Esophagus (tissue), 2 donors: ENCODE results near the gene ZCCHC7. TPM values are rescaled to one million over a fixed set of nuclear protein-coding genes. Genes with fewer than 3 reads are reported as not detected.
"Not testable (repeated sequence)": the region's sequence is repeated elsewhere in the genome, so short reads cannot be mapped to it uniquely, and the experiment has no call there.

ENCODE experiments used
- H3K27ac ChIP-seq, 2 donors: one replicate each; pipeline ENCODE4 v1.5.1; 2013; ENCODE audit warnings: low read depth in 2 of 2, mild to moderate bottlenecking in 2 of 2, inconsistent platforms in 1 of 2, low read length in 1 of 2, moderate library complexity in 1 of 2
- H3K27me3 ChIP-seq, 2 donors: one replicate each; pipeline ENCODE4 v1.6.1; 2013; ENCODE audit warnings: low read length in 2 of 2, control low read depth in 1 of 2, mild to moderate bottlenecking in 1 of 2; ENCODE audit not compliant: insufficient read depth in 2 of 2, control insufficient read depth in 1 of 2
- H3K36me3 ChIP-seq, 2 donors: one replicate each; pipeline ENCODE4 v1.6.1; 2013; ENCODE audit warnings: low read length in 1 of 2; ENCODE audit not compliant: control insufficient read depth in 2 of 2, insufficient read depth in 2 of 2
- H3K4me1 ChIP-seq, 2 donors: one replicate each; pipeline ENCODE4 v1.6.1; 2013; ENCODE audit warnings: low read length in 1 of 2; ENCODE audit not compliant: control insufficient read depth in 2 of 2, insufficient read depth in 2 of 2
- H3K4me3 ChIP-seq, 2 donors: one replicate each; pipeline ENCODE4 v1.5.1; 2013; ENCODE audit warnings: low read length in 2 of 2, mild to moderate bottlenecking in 2 of 2, low read depth in 1 of 2, moderate library complexity in 1 of 2
- H3K9me3 ChIP-seq, 2 donors: one replicate each; pipeline ENCODE4 v1.6.1; 2013; ENCODE audit warnings: mild to moderate bottlenecking in 2 of 2, low read depth in 1 of 2, low read length in 1 of 2, moderate library complexity in 1 of 2; ENCODE audit not compliant: control insufficient read depth in 2 of 2, insufficient read depth in 1 of 2
- WGBS, 2 donors: extraction: QIAGEN DNeasy Blood & Tissue Kit; methylation state at CpG; one replicate each; pipeline ENCODE4 v1.1.7; 2013; 5-methylcytosine and 5-hydroxymethylcytosine counted together
- polyA plus RNA-seq, 2 donors: library from polyadenylated mRNA; stranded (reverse); fragments of 200-250 nt; gene quantifications; one replicate each; pipeline ENCODE4 v1.2.3, GENCODE V29; 2013
- donor health status: healthy with polysubstance abuse.
- donor health status: Bipolar disorder and iron deficiency.

The ZCCHC7 gene
- polyA plus RNA-seq, 2 donors, result 5.4 to 5.7 TPM

DNA sequence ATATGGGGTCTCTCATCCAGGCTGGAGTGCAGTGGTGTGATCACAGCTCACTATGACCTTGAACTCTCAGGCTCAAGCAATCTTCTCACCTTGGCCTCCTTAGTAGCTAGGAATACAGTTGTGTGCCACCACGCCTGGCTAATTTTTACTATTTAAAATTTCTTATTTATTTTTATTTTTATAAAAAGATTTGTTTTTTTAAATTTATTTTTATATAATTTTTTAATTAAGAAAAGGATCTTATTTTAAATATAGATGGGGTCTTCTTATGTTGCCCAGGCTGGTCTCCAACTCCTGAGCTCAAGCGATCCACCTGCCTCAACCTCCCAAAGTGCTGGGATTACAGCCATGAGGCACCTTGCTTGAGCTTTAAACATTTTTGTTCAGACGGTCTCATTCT, 2.4 kb upstream of the ZCCHC7 start:
- Histone ChIP-seq H3K4me1 (no peaks in the 10 kb centered on the region), H3K36me3 (no peaks in the 10 kb centered on the region), H3K4me3 (no peak overlapping the region), H3K27ac (no peak overlapping the region), H3K27me3 (no peaks in the 10 kb centered on the region), H3K9me3 (no peaks in the 10 kb centered on the region)
- whole genome bisulfite sequencing, 2 donors, result 95 to 97% methylated on average over 3 of the region's 3 CpGs

DNA sequence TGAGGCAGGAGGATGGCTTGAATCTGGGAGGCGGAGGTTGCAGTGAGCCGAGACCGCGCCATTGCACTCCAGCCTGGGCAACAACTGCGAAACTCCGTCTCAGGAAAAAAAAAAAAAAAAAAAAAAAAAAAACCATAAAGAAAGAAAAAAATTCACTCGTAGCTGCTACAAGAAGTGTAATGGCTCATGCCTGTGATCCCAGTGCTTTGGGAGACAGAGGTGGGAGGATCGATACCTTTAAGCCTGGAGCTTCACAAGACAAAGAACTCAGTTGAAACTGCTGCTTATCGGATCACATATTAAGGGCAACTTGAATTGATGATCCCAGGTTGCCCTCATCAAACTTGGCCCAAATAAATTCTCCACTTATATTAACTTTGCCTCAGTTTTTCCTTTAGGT, 1.0 kb upstream of the ZCCHC7 start:
- H3K4me3 ChIP-seq, result no peak overlapping the region
- no peaks in the 10 kb centered on the region for H3K9me3 ChIP-seq
- H3K27ac ChIP-seq, result no peak overlapping the region
- WGBS, 2 donors, result 97 to 100% methylated on average over 8 to 9 of the region's 9 CpGs
- no peaks in the 10 kb centered on the region for H3K36me3 ChIP-seq
- no peaks in the 10 kb centered on the region for H3K4me1 ChIP-seq
- H3K27me3 ChIP-seq, result no peaks in the 10 kb centered on the region

DNA sequence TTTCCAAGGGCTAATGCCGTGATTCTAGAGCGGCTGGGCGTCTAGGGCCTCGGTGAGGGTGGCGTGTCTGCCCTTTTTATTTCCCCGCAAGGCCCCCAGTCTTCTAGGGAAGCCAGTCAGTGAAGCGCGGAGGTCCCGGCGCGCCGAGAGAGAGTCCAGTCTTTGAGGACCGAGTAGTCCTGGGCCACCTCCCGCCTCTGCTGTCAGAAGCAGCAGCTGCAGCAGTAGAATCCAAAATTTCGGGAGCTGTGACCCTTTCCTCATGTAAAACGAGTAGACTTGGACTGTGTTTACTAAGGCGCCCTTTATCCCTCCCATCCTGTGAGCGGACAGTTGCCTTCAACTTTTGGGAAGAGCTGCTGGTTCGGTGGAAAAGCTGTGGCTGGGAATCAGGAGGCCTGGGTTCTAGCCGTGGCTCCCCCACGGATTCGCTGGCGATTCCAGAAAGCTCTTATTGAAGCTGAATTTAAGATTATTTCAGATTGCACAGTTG, 515 bp downstream of the ZCCHC7 start:
- not testable (repeated sequence) for H3K36me3 ChIP-seq, H3K27me3 ChIP-seq, H3K4me1 ChIP-seq, H3K9me3 ChIP-seq
- 0% methylated on average over 23 of the region's 23 CpGs for WGBS, 2 donors
- Histone ChIP-seq H3K4me3 (peak overlapping the region; percentile 80 to 82), H3K27ac (peak overlapping the region; percentile 88 to 94)

DNA sequence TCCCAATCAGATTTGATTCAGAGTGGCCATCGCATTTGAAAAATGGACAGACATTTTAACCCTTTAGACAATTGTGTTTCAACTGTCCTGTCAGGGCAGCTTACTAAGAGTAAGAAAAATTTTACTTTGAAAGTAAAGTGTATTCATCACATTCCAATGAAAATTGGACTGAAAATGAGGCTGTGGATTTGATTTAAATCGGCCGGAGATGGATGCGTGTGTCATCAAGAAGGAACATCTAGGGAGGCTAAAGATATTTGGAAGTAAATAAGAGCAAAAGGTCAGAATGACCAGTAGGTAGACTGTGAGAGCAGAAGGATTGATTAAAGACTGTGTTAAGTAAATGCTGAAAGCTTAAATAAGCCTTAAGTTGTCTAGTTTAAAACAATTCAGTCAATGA, 1.5 kb downstream of the ZCCHC7 start:
- WGBS, 2 donors, result 66 to 78% methylated on average over 4 of the region's 4 CpGs
- no peaks in the 10 kb centered on the region for H3K9me3 ChIP-seq
- H3K36me3 ChIP-seq, result no peaks in the 10 kb centered on the region
- no peak overlapping the region for H3K27ac ChIP-seq
- H3K4me3 ChIP-seq, result no peak overlapping the region
- H3K4me1 ChIP-seq, result no peaks in the 10 kb centered on the region
- no peaks in the 10 kb centered on the region for H3K27me3 ChIP-seq

DNA sequence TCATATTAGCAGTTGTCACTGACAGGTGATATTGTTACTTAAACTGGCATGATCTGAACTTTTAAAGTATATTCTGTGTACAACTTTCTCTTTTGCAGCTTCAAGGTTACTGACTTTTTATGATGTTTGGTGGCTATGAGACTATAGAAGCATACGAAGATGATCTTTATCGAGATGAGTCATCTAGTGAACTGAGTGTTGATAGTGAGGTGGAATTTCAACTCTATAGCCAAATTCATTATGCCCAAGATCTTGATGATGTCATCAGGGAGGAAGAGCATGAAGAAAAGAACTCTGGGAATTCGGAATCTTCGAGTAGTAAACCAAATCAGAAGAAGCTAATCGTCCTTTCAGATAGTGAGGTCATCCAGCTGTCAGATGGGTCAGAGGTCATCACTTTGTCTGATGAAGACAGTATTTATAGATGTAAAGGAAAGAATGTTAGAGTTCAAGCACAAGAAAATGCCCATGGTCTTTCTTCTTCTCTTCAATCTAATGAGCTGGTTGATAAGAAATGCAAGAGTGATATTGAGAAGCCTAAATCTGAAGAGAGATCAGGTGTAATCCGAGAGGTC, 5.9 kb downstream of the ZCCHC7 start:
- H3K9me3 ChIP-seq, result no peaks in the 10 kb centered on the region
- no peak overlapping the region for H3K27ac ChIP-seq
- H3K36me3 ChIP-seq, result no peaks in the 10 kb centered on the region
- WGBS, 2 donors, result 84 to 88% methylated on average over 6 of the region's 6 CpGs
- H3K4me1 ChIP-seq, result no peaks in the 10 kb centered on the region
- H3K27me3 ChIP-seq, result no peaks in the 10 kb centered on the region
- H3K4me3 ChIP-seq, result no peak overlapping the region

DNA sequence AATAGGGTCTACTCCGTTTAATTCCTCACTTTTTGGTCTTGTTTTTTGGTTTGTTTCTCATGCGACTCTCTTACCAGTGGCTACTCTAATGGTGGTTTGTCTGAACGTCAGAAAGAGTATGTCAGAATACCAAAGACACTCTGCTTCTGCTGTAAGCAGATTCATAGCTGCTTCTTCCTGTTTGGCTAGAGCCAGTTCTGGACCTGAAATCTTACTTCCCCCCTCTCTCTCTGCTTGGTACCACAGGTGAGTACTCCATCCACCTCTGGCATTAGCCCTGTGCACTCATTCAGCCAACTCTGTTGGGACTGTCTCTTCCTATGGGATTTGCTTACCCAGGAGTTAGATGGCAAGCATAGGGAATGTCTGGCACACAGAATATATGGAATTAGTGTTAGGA, 6.6 kb downstream of the ZCCHC7 start:
- no peaks in the 10 kb centered on the region for H3K9me3 ChIP-seq
- H3K4me1 ChIP-seq, result no peaks in the 10 kb centered on the region
- H3K4me3 ChIP-seq, result no peak overlapping the region
- H3K27ac ChIP-seq, result no peak overlapping the region
- no peaks in the 10 kb centered on the region for H3K27me3 ChIP-seq
- 95 to 97% methylated on average over 3 of the region's 3 CpGs for WGBS, 2 donors
- H3K36me3 ChIP-seq, result no peaks in the 10 kb centered on the region

DNA sequence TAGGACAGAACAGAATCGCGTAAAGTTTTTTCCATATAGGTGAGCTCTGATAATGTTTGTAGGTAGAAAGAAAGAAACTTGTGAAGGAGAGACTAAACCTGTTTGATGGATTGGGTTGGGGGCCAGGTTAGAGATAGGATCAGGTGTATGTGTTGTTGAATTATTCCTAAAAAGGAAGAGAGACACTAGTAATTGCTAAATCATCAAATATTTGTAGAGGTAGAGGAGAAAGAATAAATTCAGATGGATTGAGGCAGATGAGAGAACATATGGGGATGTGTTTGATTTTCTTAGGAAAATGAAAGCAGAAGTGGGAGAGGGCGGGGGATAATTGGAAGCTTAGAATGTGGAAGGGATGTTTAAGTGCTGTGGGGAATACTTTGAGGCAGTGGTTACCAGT, 7.7 kb downstream of the ZCCHC7 start:
- no peaks in the 10 kb centered on the region for H3K9me3 ChIP-seq
- WGBS, 2 donors, result 93 to 97% methylated on average over 3 of the region's 3 CpGs
- H3K27me3 ChIP-seq, result no peaks in the 10 kb centered on the region
- no peak overlapping the region for H3K27ac ChIP-seq
- no peaks in the 10 kb centered on the region for H3K36me3 ChIP-seq
- H3K4me1 ChIP-seq, result no peaks in the 10 kb centered on the region
- no peak overlapping the region for H3K4me3 ChIP-seq

DNA sequence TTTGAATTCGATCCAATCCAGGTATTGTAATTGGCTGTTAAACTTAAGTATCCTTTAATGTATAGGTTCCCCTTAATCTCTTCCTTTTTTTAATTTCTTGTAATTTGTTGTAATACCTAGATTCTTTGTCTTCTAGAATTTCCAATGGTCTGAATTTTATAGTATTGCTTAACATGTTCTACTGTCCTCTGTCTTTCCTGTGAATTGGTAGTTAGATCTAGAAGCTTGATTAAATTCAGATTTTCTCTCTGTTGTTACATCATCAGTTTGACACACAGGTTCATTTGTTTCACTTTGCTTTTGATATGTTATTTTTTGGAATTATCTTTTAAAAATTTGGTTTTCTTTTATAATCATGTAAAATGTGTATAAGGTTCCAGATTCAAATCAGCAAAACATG, 13.8 kb downstream of the ZCCHC7 start:
- Histone ChIP-seq H3K9me3 (no peaks in the 10 kb centered on the region), H3K4me1 (no peaks in the 10 kb centered on the region), H3K27ac (no peak overlapping the region), H3K27me3 (no peaks in the 10 kb centered on the region), H3K36me3 (peaks cover 0 to 4% of the 10 kb centered on the region in 2 donors), H3K4me3 (no peak overlapping the region)
- 100% methylated on average over 1 of the region's 1 CpG for WGBS, 2 donors

DNA sequence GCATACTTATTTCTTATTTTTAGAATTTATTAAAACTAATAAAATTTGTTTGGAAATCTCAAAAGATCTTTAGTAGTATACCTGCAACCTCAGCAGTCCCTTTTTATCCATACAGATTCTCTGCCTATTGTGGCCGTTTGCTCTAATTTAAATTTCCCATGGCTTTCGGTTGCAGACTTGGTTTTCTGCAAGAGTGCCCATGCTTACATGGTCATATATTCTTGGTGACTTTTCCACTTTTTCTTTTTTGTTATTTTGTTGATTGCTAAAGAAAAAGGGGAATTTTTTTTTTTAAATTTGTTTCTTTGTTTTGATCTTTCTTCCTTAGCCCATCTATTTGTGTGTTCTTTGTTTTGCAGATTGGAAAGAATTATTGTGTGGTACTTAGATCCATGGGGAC, 20.6 kb downstream of the ZCCHC7 start:
- Histone ChIP-seq H3K27me3 (no peaks in the 10 kb centered on the region), H3K36me3 (peaks cover 0 to 4% of the 10 kb centered on the region in 2 donors), H3K4me3 (no peak overlapping the region), H3K4me1 (no peaks in the 10 kb centered on the region), H3K9me3 (no peaks in the 10 kb centered on the region), H3K27ac (no peak overlapping the region)
- WGBS, 2 donors, result 91 to 96% methylated on average over 2 of the region's 2 CpGs

DNA sequence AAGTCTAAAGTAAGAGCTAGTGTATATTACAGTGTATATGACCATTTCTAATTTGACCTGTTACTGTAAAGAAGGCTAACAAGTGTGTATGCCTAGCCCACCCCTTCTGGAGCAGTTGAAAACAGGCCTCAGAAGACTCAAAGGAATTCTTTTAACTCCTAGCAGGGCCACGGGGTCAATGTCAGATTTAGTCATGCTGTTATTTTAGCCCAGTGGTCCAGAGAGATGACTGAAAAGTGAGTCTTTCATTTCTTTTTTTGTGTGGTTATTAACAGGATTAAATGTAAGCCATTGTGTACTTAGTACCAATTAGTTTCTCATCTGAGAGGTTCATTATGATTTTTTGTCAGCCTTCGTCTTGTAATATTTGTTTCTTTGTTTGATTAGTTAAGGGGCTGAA, 24.4 kb downstream of the ZCCHC7 start:
- Histone ChIP-seq H3K27me3 (no peaks in the 10 kb centered on the region), H3K4me1 (no peaks in the 10 kb centered on the region), H3K4me3 (no peak overlapping the region), H3K9me3 (no peaks in the 10 kb centered on the region), H3K27ac (no peak overlapping the region), H3K36me3 (no peaks in the 10 kb centered on the region)
- WGBS, 2 donors, result 58 to 68% methylated on average over 2 of the region's 2 CpGs
